ENCODE measurements around the gene OXSR1.

Gene OXSR1

GRCh38 chr3:38121451-38121831 lies 43.9 kb upstream of the OXSR1 start:
- Histone ChIP-seq H3K27ac (ENCODE audit: low read depth, low read length) (no peak overlapping the region), H3K27me3 (ENCODE audit: control insufficient read depth, insufficient read depth, low read length) (no peaks in the 10 kb centered on the region), H3K9ac (ENCODE audit: low read depth, low read length) (no peak overlapping the region), H3K4me3 (ENCODE audit: low read depth, low read length) (no peak overlapping the region), H3K9me3 (ENCODE audit: control insufficient read depth, insufficient read depth, low read length) (no peaks in the 10 kb centered on the region), H3K4me1 (ENCODE audit: control insufficient read depth, insufficient read depth, low read length) (no peaks in the 10 kb centered on the region), H3K36me3 (ENCODE audit: control insufficient read depth, insufficient read depth, low read length) (peaks cover 50% of the 10 kb centered on the region)

GRCh38 chr3:38121832-38122461 lies 43.4 kb upstream of the OXSR1 start:
- Histone ChIP-seq H3K27ac (ENCODE audit: low read depth, low read length) (no peak overlapping the region), H3K4me3 (ENCODE audit: low read depth, low read length) (no peak overlapping the region), H3K9me3 (ENCODE audit: control insufficient read depth, insufficient read depth, low read length) (no peaks in the 10 kb centered on the region), H3K4me1 (ENCODE audit: control insufficient read depth, insufficient read depth, low read length) (no peaks in the 10 kb centered on the region), H3K27me3 (ENCODE audit: control insufficient read depth, insufficient read depth, low read length) (no peaks in the 10 kb centered on the region), H3K36me3 (ENCODE audit: control insufficient read depth, insufficient read depth, low read length) (peaks cover 54% of the 10 kb centered on the region), H3K9ac (ENCODE audit: low read depth, low read length) (no peak overlapping the region)

GRCh38 chr3:38122712-38123290 lies 42.5 kb upstream of the OXSR1 start:
- Histone ChIP-seq H3K9ac (ENCODE audit: low read depth, low read length) (no peak overlapping the region), H3K9me3 (ENCODE audit: control insufficient read depth, insufficient read depth, low read length) (no peaks in the 10 kb centered on the region), H3K36me3 (ENCODE audit: control insufficient read depth, insufficient read depth, low read length) (peaks cover 63% of the 10 kb centered on the region), H3K27me3 (ENCODE audit: control insufficient read depth, insufficient read depth, low read length) (no peaks in the 10 kb centered on the region), H3K27ac (ENCODE audit: low read depth, low read length) (no peak overlapping the region), H3K4me3 (ENCODE audit: low read depth, low read length) (no peak overlapping the region), H3K4me1 (ENCODE audit: control insufficient read depth, insufficient read depth, low read length) (no peaks in the 10 kb centered on the region)

GRCh38 chr3:38124324-38125122 lies 40.8 kb upstream of the OXSR1 start:
- Histone ChIP-seq H3K4me3 (ENCODE audit: low read depth, low read length) (no peak overlapping the region), H3K27me3 (ENCODE audit: control insufficient read depth, insufficient read depth, low read length) (no peaks in the 10 kb centered on the region), H3K4me1 (ENCODE audit: control insufficient read depth, insufficient read depth, low read length) (no peaks in the 10 kb centered on the region), H3K9me3 (ENCODE audit: control insufficient read depth, insufficient read depth, low read length) (no peaks in the 10 kb centered on the region), H3K27ac (ENCODE audit: low read depth, low read length) (no peak overlapping the region), H3K9ac (ENCODE audit: low read depth, low read length) (no peak overlapping the region), H3K36me3 (ENCODE audit: control insufficient read depth, insufficient read depth, low read length) (peaks cover 78% of the 10 kb centered on the region)

- Histone ChIP-seq H3K27me3 (ENCODE audit: control insufficient read depth, insufficient read depth, low read length) (no peaks in the 10 kb centered on the region), H3K4me1 (ENCODE audit: control insufficient read depth, insufficient read depth, low read length) (no peaks in the 10 kb centered on the region), H3K9ac (ENCODE audit: low read depth, low read length) (no peak overlapping the region), H3K4me3 (ENCODE audit: low read depth, low read length) (no peak overlapping the region), H3K27ac (ENCODE audit: low read depth, low read length) (no peak overlapping the region), H3K9me3 (ENCODE audit: control insufficient read depth, insufficient read depth, low read length) (no peaks in the 10 kb centered on the region), H3K36me3 (ENCODE audit: control insufficient read depth, insufficient read depth, low read length) (peaks cover 85% of the 10 kb centered on the region)
Measured at GRCh38 chr3:38125305-38126120, 39.8 kb upstream of the OXSR1 start.

GRCh38 chr3:38126121-38126892 lies 39.0 kb upstream of the OXSR1 start:
- no peak overlapping the region for H3K9ac ChIP-seq (ENCODE audit: low read depth, low read length)
- no peak overlapping the region for H3K4me3 ChIP-seq (ENCODE audit: low read depth, low read length)
- no peaks in the 10 kb centered on the region for H3K9me3 ChIP-seq (ENCODE audit: control insufficient read depth, insufficient read depth, low read length)
- no peaks in the 10 kb centered on the region for H3K4me1 ChIP-seq (ENCODE audit: control insufficient read depth, insufficient read depth, low read length)
- peaks cover 93% of the 10 kb centered on the region for H3K36me3 ChIP-seq (ENCODE audit: control insufficient read depth, insufficient read depth, low read length)
- H3K27me3 ChIP-seq (ENCODE audit: control insufficient read depth, insufficient read depth, low read length), result no peaks in the 10 kb centered on the region
- no peak overlapping the region for H3K27ac ChIP-seq (ENCODE audit: low read depth, low read length)

GRCh38 chr3:38127611-38128302 lies 37.6 kb upstream of the OXSR1 start:
- H3K4me1 ChIP-seq (ENCODE audit: control insufficient read depth, insufficient read depth, low read length), result no peaks in the 10 kb centered on the region
- H3K4me3 ChIP-seq (ENCODE audit: low read depth, low read length), result no peak overlapping the region
- H3K27ac ChIP-seq (ENCODE audit: low read depth, low read length), result no peak overlapping the region
- no peaks in the 10 kb centered on the region for H3K27me3 ChIP-seq (ENCODE audit: control insufficient read depth, insufficient read depth, low read length)
- H3K36me3 ChIP-seq (ENCODE audit: control insufficient read depth, insufficient read depth, low read length), result peaks cover 82% of the 10 kb centered on the region
- no peak overlapping the region for H3K9ac ChIP-seq (ENCODE audit: low read depth, low read length)
- H3K9me3 ChIP-seq (ENCODE audit: control insufficient read depth, insufficient read depth, low read length), result no peaks in the 10 kb centered on the region

- no peak overlapping the region for H3K9ac ChIP-seq (ENCODE audit: low read depth, low read length)
- no peak overlapping the region for H3K4me3 ChIP-seq (ENCODE audit: low read depth, low read length)
- no peaks in the 10 kb centered on the region for H3K9me3 ChIP-seq (ENCODE audit: control insufficient read depth, insufficient read depth, low read length)
- no peak overlapping the region for H3K27ac ChIP-seq (ENCODE audit: low read depth, low read length)
- H3K36me3 ChIP-seq (ENCODE audit: control insufficient read depth, insufficient read depth, low read length), result peaks cover 81% of the 10 kb centered on the region
- H3K4me1 ChIP-seq (ENCODE audit: control insufficient read depth, insufficient read depth, low read length), result no peaks in the 10 kb centered on the region
- H3K27me3 ChIP-seq (ENCODE audit: control insufficient read depth, insufficient read depth, low read length), result no peaks in the 10 kb centered on the region
Measured at GRCh38 chr3:38128303-38128655, 37.1 kb upstream of the OXSR1 start.

GRCh38 chr3:38129058-38129457 lies 36.3 kb upstream of the OXSR1 start:
- Histone ChIP-seq H3K9ac (ENCODE audit: low read depth, low read length) (no peak overlapping the region), H3K4me3 (ENCODE audit: low read depth, low read length) (no peak overlapping the region), H3K9me3 (ENCODE audit: control insufficient read depth, insufficient read depth, low read length) (no peaks in the 10 kb centered on the region), H3K36me3 (ENCODE audit: control insufficient read depth, insufficient read depth, low read length) (peaks cover 84% of the 10 kb centered on the region), H3K27ac (ENCODE audit: low read depth, low read length) (no peak overlapping the region), H3K27me3 (ENCODE audit: control insufficient read depth, insufficient read depth, low read length) (no peaks in the 10 kb centered on the region), H3K4me1 (ENCODE audit: control insufficient read depth, insufficient read depth, low read length) (no peaks in the 10 kb centered on the region)

- Histone ChIP-seq H3K27ac (ENCODE audit: low read depth, low read length) (no peak overlapping the region), H3K4me3 (ENCODE audit: low read depth, low read length) (no peak overlapping the region), H3K36me3 (ENCODE audit: control insufficient read depth, insufficient read depth, low read length) (peaks cover 81% of the 10 kb centered on the region), H3K9ac (ENCODE audit: low read depth, low read length) (no peak overlapping the region), H3K4me1 (ENCODE audit: control insufficient read depth, insufficient read depth, low read length) (0 out of 2 replicates have a peak, but pooled peaks cover under 1% of the 10 kb centered on the region), H3K27me3 (ENCODE audit: control insufficient read depth, insufficient read depth, low read length) (no peaks in the 10 kb centered on the region), H3K9me3 (ENCODE audit: control insufficient read depth, insufficient read depth, low read length) (no peaks in the 10 kb centered on the region)
Measured at GRCh38 chr3:38130631-38131065, 34.7 kb upstream of the OXSR1 start.
